Measurements from ENCODE around the gene NUP58. TPM values are rescaled to one million over a fixed set of nuclear protein-coding genes. Genes with fewer than 3 reads are reported as not detected.

Gene NUP58
- total RNA-seq, 1 donor from 2014 or later: 133 TPM

DNA sequence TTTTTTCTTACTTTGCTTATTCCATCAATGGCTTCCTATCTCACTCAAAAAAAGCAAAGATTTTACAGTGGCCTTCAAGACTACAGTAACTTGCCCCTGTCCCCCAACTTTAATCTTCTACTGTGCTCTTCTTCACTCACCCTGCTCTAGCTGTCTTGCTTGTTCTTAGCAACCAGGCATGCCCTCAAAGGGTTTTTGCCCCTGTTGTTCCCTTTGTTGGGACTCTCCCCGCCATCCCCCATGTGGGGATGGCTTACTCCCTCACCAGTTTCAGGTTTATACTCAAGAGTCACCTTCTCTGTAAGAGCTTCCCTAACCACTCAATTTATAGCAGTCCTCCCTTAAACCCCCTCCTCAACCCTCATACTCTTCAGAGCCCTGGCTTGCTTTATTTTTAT lies 19.5 kb upstream of the NUP58 start:
- Histone ChIP-seq H3K27me3 (ENCODE audit: control insufficient read depth, insufficient read depth, low read length) (no peaks in the 10 kb centered on the region), H3K36me3 (ENCODE audit: control insufficient read depth, insufficient read depth, low read length) (no peaks in the 10 kb centered on the region), H3K4me3 (ENCODE audit: low read depth, low read length) (no peak overlapping the region)
- TF ChIP-seq, protein P1, sequence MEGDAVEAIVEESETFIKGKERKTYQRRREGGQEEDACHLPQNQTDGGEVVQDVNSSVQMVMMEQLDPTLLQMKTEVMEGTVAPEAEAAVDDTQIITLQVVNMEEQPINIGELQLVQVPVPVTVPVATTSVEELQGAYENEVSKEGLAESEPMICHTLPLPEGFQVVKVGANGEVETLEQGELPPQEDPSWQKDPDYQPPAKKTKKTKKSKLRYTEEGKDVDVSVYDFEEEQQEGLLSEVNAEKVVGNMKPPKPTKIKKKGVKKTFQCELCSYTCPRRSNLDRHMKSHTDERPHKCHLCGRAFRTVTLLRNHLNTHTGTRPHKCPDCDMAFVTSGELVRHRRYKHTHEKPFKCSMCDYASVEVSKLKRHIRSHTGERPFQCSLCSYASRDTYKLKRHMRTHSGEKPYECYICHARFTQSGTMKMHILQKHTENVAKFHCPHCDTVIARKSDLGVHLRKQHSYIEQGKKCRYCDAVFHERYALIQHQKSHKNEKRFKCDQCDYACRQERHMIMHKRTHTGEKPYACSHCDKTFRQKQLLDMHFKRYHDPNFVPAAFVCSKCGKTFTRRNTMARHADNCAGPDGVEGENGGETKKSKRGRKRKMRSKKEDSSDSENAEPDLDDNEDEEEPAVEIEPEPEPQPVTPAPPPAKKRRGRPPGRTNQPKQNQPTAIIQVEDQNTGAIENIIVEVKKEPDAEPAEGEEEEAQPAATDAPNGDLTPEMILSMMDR (IDR thresholded peaks at IDR 0.05; ENCODE audit: insufficient read depth, low read length, severe bottlenecking): no peak
- DNase-seq (ENCODE audit: low read depth) (no peak), FAIRE-seq (no peak)

GRCh38 chr13:25286308-25286968 lies 15.0 kb upstream of the NUP58 start:
- DNase-seq (ENCODE audit: low read depth) (peak; percentile 47), FAIRE-seq (no peak)
- TF ChIP-seq, protein P1 (IDR thresholded peaks at IDR 0.05; ENCODE audit: insufficient read depth, low read length, severe bottlenecking): no peak
- Histone ChIP-seq H3K36me3 (ENCODE audit: control insufficient read depth, insufficient read depth, low read length) (no peaks in the 10 kb centered on the region), H3K4me3 (ENCODE audit: low read depth, low read length) (peak overlapping the region; percentile 88), H3K27me3 (ENCODE audit: control insufficient read depth, insufficient read depth, low read length) (no peaks in the 10 kb centered on the region)

DNA sequence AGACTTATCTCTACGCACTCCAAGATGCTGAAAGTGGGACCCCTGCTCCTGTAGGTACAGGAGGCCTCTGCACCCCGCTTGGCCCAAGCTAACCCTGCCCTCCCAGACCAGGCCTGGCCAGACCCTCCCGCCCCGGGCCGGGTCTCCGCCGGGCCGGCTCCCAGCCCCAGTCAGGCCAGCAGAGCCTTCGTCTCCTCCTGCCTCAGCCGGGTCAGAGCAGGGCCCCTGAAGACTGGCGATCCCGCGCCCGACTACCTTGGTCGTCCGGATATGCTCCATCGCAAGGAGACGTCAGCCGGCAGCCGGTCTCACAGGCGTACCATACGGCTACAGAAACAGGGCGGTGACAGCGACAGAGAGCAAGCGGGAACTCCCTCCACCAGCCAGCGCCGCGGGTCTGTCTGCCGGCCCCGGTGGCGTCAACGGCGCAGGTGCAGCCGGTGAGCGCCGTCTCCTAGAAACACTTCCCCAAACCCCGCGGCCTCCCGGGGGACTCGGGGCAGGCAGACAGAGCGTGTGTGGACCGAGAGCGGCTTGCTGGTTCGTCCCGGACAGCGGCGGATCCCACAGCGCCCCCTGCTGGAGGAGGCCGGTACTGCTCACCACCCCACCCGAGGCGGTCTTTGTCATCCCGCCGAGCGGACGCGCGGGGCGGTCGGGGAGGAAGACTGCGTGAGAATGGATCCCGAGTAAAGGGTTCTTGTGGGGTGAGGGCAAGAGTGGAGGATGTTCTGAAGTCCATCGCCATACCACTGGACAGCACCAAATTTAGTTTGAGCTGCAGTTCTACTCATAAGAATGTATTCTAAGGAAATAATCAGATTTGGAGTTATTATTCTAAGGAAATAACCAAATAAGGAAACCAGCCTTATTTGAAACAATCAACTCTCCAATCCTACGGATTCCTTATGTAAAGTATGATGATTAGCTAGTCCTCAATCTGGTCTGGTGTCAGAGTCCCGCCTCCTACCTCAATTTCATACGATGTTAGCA lies 14.2 kb upstream of the NUP58 start, which contains the start of gene MTMR6:
Gene MTMR6 (minus strand): TSS at position 520 of the 993 bp plus-strand sequence. CDS start 241 bp downstream, at position 279.
- H3K27me3 ChIP-seq (ENCODE audit: control insufficient read depth, insufficient read depth, low read length): no peaks in the 10 kb centered on the region
- no peaks in the 10 kb centered on the region for H3K36me3 ChIP-seq (ENCODE audit: control insufficient read depth, insufficient read depth, low read length)
- TF ChIP-seq, protein P1 (IDR thresholded peaks at IDR 0.05; ENCODE audit: insufficient read depth, low read length, severe bottlenecking): peak; percentile 99
- peak; percentile 75 for DNase-seq (ENCODE audit: low read depth)
- H3K4me3 ChIP-seq (ENCODE audit: low read depth, low read length): peak within 1 kb of the TSS; percentile 88
- FAIRE-seq: no peak

GRCh38 chr13:25288966-25289365 lies 12.5 kb upstream of the NUP58 start:
- no peak for FAIRE-seq
- H3K36me3 ChIP-seq (ENCODE audit: control insufficient read depth, insufficient read depth, low read length): no peaks in the 10 kb centered on the region
- no peak overlapping the region for H3K4me3 ChIP-seq (ENCODE audit: low read depth, low read length)
- TF ChIP-seq, protein P1 (IDR thresholded peaks at IDR 0.05; ENCODE audit: insufficient read depth, low read length, severe bottlenecking): no peak
- no peaks in the 10 kb centered on the region for H3K27me3 ChIP-seq (ENCODE audit: control insufficient read depth, insufficient read depth, low read length)
- no peak for DNase-seq (ENCODE audit: low read depth)

- TF ChIP-seq, protein P1 (IDR thresholded peaks at IDR 0.05; ENCODE audit: insufficient read depth, low read length, severe bottlenecking): no peak
- Histone ChIP-seq H3K27me3 (ENCODE audit: control insufficient read depth, insufficient read depth, low read length) (no peaks in the 10 kb centered on the region), H3K36me3 (ENCODE audit: control insufficient read depth, insufficient read depth, low read length) (no peaks in the 10 kb centered on the region), H3K4me3 (ENCODE audit: low read depth, low read length) (no peak overlapping the region)
- DNase-seq (ENCODE audit: low read depth): no peak
- FAIRE-seq: no peak
Observed at GRCh38 chr13:25291691-25292090, 9.7 kb upstream of the NUP58 start.
